Spleen (tissue), 11 donors: Measurements from ENCODE around the gene DPM2. TPM values are rescaled to one million over a fixed set of nuclear protein-coding genes. Genes with fewer than 3 reads are reported as not detected.

Experiments used
- DNase-seq: peaks from one replicate; pipeline ENCODE4 v3.0.0-alpha.2; 2020
- H3K27ac ChIP-seq, 8 donors: fragments of 200-600 bp; sonication (generic) in 7 of 8; 1 replicate in 4 of 8; 2 replicates in 4 of 8; pipeline versions ENCODE4 v1.5.0 to v1.8.0; 2016 to 2021; ENCODE audit warnings: inconsistent platforms in 4 of 8, mild to moderate bottlenecking in 4 of 8, moderate library complexity in 1 of 8
- H3K27me3 ChIP-seq, 7 donors: fragments of 200-600 bp; sonication (generic) in 6 of 7; replicated peaks in 1 of 7; 1 replicate in 4 of 7; 2 replicates in 3 of 7; pipeline versions ENCODE4 v1.5.0 to v1.8.0; 2016 to 2021; ENCODE audit warnings: inconsistent platforms in 3 of 7, mild to moderate bottlenecking in 1 of 7
- H3K36me3 ChIP-seq, 6 donors: fragments of 200-600 bp; sonication (generic) in 5 of 6; 1 replicate in 4 of 6; 2 replicates in 2 of 6; pipeline versions ENCODE4 v1.5.0 to v1.8.0; 2016 to 2021; ENCODE audit warnings: inconsistent platforms in 2 of 6
- H3K4me1 ChIP-seq, 6 donors: fragments of 200-600 bp; sonication (generic) in 5 of 6; 1 replicate in 3 of 6; 2 replicates in 3 of 6; pipeline versions ENCODE4 v1.5.0 to v1.8.0; 2016 to 2021; ENCODE audit warnings: inconsistent platforms in 3 of 6
- H3K4me3 ChIP-seq, 8 donors: fragments of 200-600 bp; sonication (generic) in 7 of 8; 1 replicate in 4 of 8; 2 replicates in 4 of 8; pipeline versions ENCODE4 v1.5.0 to v1.8.0; 2016 to 2021; ENCODE audit warnings: inconsistent platforms in 4 of 8, mild to moderate bottlenecking in 4 of 8, moderate library complexity in 2 of 8
- H3K9me3 ChIP-seq, 8 donors: fragments of 200-600 bp; sonication (generic) in 7 of 8; 1 replicate in 4 of 8; 2 replicates in 4 of 8; pipeline versions ENCODE4 v1.5.0 to v1.8.0; 2016 to 2021; ENCODE audit warnings: inconsistent platforms in 4 of 8
- CTCF ChIP-seq, 11 experiments: fragments of 200-600 bp in 7 of 11; fragments of 450-650 bp in 4 of 11; sonication (generic) in 4 of 11; IDR thresholded peaks in 8 of 11; conservative IDR thresholded peaks in 3 of 11; 1 replicate in 7 of 11; 2 replicates in 4 of 11; pipeline versions ENCODE4 v1.4.0 to v1.8.0; 2016 to 2021; ENCODE audit warnings: antibody characterized with exemption in 11 of 11, inconsistent platforms in 4 of 11, mild to moderate bottlenecking in 1 of 11
- POLR2A ChIP-seq, 3 donors: fragments of 450-650 bp; IDR thresholded peaks; one replicate each; pipeline ENCODE4 v1.5.1; 2017; ENCODE audit warnings: antibody characterized with exemption in 3 of 3, mild to moderate bottlenecking in 1 of 3
- POLR2AphosphoS5 ChIP-seq, 3 donors: sonication (generic); formaldehyde crosslinking; IDR thresholded peaks; one replicate each; pipeline ENCODE4 v1.5.1; 2017; ENCODE audit warnings: antibody characterized with exemption in 3 of 3
- WGBS, 5 donors: extraction: QIAGEN DNeasy Blood & Tissue Kit in 3 of 5; methylation state at CpG; one replicate each; pipeline versions ENCODE4 v1.1.5 to v1.1.7; 2013 to 2018; 5-methylcytosine and 5-hydroxymethylcytosine counted together
- intact Hi-C: fragments of 100-400 bp; cut with DNase I; formaldehyde crosslinking; loops from one replicate; pipeline ENCODE4 v1.15.0; 2023; ENCODE audit warnings: low total_unique reads
- polyA plus RNA-seq, 3 donors: library from polyadenylated mRNA; stranded (reverse); fragments of 200-250 nt; gene quantifications; one replicate each; pipeline ENCODE4 v1.2.1, GENCODE V29; 2013
- total RNA-seq, 7 donors: library from RNA; depleted of rRNA in 3 of 7; stranded (reverse); fragments of >200 nt in 3 of 7; fragmentation: NEBNext Ultra II Directional in 4 of 7; extraction: Animal tissue kit (Norgen Biotek cat#: 25700) in 4 of 7; gene quantifications; one replicate each; pipeline versions ENCODE4 v1.1.0 to v1.2.1, GENCODE V29; 2016 to 2021
- donor health status: healthy with polysubstance abuse.
- donor health status: DM: no; HTN: no; CAD: no; lungs with moderate emphysema.
- donor health status: DM: no; HTN: no; CAD: no.
- donor health status: Bipolar disorder and iron deficiency.
- donor health status: healthy.
- donor health status: DM: no; HTN: no; CAD: no.
- donor health status: DM: yes; HTN: yes; CAD: no.

The DPM2 gene
- total and polyA plus RNA-seq, 10 donors, result 19.5 to 33.8 (median 25.4) TPM

GRCh38 chr9:127898433-127899127 is 39.1 kb downstream of the DPM2 start:
- Histone ChIP-seq H3K27ac (peak overlapping the region; percentile 61 to 92 (median 90)), H3K4me3 (peak overlapping the region; percentile 57 to 94 (median 78)), H3K36me3 (peaks cover 5 to 35% (median 27%) of the 10 kb centered on the region in 6 donors), H3K27me3 (no peaks in the 10 kb centered on the region), H3K4me1 (peaks cover 42 to 91% (median 76%) of the 10 kb centered on the region in 6 donors), H3K9me3 (peaks cover 0 to 25% (median 12%) of the 10 kb centered on the region in 8 donors)
- TF ChIP-seq POLR2AphosphoS5 (IDR thresholded peaks at IDR 0.05), result peak; percentile 54 to 81 (median 75)
- no peak for TF ChIP-seq POLR2A (IDR thresholded peaks at IDR 0.05)
- TF ChIP-seq CTCF (IDR thresholded peaks at IDR 0.05 in 8 of 11, conservative IDR thresholded peaks at IDR 0.05 in 3 of 11), result no peak
- WGBS, 5 donors, result 11 to 36% (median 22%) methylated on average over 15 to 32 of the region's 32 CpGs
- intact Hi-C loops, result no loop called here
- DNase-seq, result peak; percentile 87

- H3K27me3 ChIP-seq, result no peaks in the 10 kb centered on the region
- TF ChIP-seq CTCF (IDR thresholded peaks at IDR 0.05 in 8 of 11, conservative IDR thresholded peaks at IDR 0.05 in 3 of 11) (no peak), POLR2AphosphoS5 (IDR thresholded peaks at IDR 0.05) (peak; percentile 19 to 69 (median 58))
- peaks cover 34 to 78% (median 62%) of the 10 kb centered on the region in 6 donors for H3K4me1 ChIP-seq
- H3K36me3 ChIP-seq, result peaks cover 8 to 48% (median 40%) of the 10 kb centered on the region in 6 donors
- peak overlapping the region in 7 of 8 donors; percentile 15 to 94 (median 76) for H3K4me3 ChIP-seq
- 20 to 68% (median 23%) methylated on average over 4 to 19 of the region's 19 CpGs for WGBS, 5 donors
- intact Hi-C loops, result no loop called here
- peak overlapping the region; percentile 27 to 92 (median 90) for H3K27ac ChIP-seq
- H3K9me3 ChIP-seq, result peaks cover 0 to 34% (median 22%) of the 10 kb centered on the region in 8 donors
- peak; percentile 81 for DNase-seq
These were observed 40.4 kb downstream of the DPM2 start for GRCh38 chr9:127897193-127897692.

GRCh38 chr9:127896395-127897192 is 41.1 kb downstream of the DPM2 start:
- WGBS, 5 donors, result 66 to 79% (median 77%) methylated on average over 13 to 16 of the region's 16 CpGs
- H3K27ac ChIP-seq, result peak overlapping the region in 7 of 8 donors; percentile 67 to 92 (median 91)
- H3K27me3 ChIP-seq, result no peaks in the 10 kb centered on the region
- TF ChIP-seq POLR2AphosphoS5 (IDR thresholded peaks at IDR 0.05) (no peak), POLR2A (IDR thresholded peaks at IDR 0.05) (no peak), CTCF (IDR thresholded peaks at IDR 0.05 in 8 of 11, conservative IDR thresholded peaks at IDR 0.05 in 3 of 11) (no peak)
- H3K36me3 ChIP-seq, result peaks cover 8 to 55% (median 44%) of the 10 kb centered on the region in 6 donors
- peak overlapping the region in 5 of 8 donors; percentile 72 to 94 (median 78) for H3K4me3 ChIP-seq
- peaks cover 31 to 72% (median 56%) of the 10 kb centered on the region in 6 donors for H3K4me1 ChIP-seq
- peak; percentile 69 for DNase-seq
- peaks cover 0 to 34% (median 22%) of the 10 kb centered on the region in 8 donors for H3K9me3 ChIP-seq
- intact Hi-C loops, result no loop called here
